Islet of Langerhans (tissue), 1 donor: ENCODE measurements around the gene PCSK9.
A peak's percentile ranks its signal among the peaks of the same experiment; 100 is the strongest.

Source experiments
- FAIRE-seq: peaks from one replicate; lab custom pipeline; 2011; peaks lifted over from hg19 to GRCh38; lab: Jason Lieb, UNC

The PCSK9 gene

GRCh38 chr1:55060133-55060999 lies 21.0 kb downstream of the PCSK9 start:
- FAIRE-seq = no peak

- FAIRE-seq = no peak
These were observed 21.8 kb downstream of the PCSK9 start for GRCh38 chr1:55061000-55061705.

GRCh38 chr1:55061706-55062321 lies 22.5 kb downstream of the PCSK9 start:
- FAIRE-seq = no peak

GRCh38 chr1:55062801-55063576 lies 23.6 kb downstream of the PCSK9 start:
- FAIRE-seq = no peak

DNA sequence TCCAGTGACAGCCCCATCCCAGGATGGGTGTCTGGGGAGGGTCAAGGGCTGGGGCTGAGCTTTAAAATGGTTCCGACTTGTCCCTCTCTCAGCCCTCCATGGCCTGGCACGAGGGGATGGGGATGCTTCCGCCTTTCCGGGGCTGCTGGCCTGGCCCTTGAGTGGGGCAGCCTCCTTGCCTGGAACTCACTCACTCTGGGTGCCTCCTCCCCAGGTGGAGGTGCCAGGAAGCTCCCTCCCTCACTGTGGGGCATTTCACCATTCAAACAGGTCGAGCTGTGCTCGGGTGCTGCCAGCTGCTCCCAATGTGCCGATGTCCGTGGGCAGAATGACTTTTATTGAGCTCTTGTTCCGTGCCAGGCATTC lies 24.2 kb downstream of the PCSK9 start:
- FAIRE-seq = no peak

DNA sequence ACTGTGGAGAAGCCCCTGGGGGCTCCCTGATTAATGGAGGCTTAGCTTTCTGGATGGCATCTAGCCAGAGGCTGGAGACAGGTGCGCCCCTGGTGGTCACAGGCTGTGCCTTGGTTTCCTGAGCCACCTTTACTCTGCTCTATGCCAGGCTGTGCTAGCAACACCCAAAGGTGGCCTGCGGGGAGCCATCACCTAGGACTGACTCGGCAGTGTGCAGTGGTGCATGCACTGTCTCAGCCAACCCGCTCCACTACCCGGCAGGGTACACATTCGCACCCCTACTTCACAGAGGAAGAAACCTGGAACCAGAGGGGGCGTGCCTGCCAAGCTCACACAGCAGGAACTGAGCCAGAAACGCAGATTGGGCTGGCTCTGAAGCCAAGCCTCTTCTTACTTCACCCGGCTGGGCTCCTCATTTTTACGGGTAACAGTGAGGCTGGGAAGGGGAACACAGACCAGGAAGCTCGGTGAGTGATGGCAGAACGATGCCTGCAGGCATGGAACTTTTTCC lies 24.8 kb downstream of the PCSK9 start:
- FAIRE-seq = no peak

DNA sequence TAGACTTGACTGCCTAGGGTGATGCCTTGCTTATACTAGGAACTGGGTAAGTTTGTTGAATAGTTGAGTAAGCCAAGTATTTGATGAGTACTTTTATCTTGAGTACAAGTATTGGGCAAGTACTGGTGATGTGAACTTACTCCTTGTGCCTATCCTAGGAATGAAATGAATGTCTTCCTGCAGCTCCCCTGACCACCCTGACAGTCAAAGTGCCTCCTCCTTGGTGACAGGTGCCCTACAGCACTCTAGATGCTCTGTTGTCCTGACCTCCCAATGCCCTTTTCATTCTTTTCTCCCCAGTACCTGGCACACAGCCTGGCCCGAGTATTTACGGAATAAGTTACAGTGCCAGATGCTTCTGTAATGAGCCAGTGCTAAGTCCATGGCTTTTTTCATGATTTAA lies 25.5 kb downstream of the PCSK9 start:
- no peak for FAIRE-seq

- FAIRE-seq = no peak
These were observed 26.3 kb downstream of the PCSK9 start for GRCh38 chr1:55065648-55066047.

DNA sequence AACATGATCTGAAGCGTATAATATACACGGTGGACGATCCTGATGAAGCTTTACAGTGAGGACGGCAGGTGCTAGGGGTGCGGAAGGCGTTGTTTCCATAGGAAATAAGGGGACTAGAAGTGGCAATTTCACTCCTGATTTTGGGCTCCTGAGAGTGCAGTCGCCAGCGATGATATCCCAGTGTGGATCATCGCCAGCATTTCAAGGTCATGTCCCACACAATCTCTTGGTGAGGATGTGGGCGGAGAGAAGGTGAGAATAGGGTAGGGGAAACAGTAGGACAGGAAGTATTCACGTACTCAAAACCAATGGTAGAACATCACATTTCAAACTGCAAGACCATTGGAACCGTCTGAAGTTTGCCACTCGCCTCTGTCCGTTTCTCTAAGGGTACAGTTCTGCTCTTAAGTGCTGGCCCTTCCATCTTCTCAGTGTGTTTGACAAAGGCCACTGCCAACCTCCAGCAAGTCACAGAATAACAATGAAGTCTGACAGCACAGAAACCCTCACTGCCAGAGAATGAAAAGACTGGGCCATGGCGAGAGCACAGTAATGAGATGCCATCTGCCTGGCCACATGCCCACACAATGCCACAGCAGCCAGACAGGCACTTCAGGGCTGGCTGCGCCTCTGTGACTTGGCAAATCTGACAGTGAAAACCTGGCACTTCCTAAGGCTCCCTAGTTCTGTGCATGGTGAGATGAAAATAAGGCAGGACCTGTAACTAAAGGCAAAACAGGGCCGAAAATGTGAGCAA lies 27.9 kb downstream of the PCSK9 start:
- FAIRE-seq = no peak

DNA sequence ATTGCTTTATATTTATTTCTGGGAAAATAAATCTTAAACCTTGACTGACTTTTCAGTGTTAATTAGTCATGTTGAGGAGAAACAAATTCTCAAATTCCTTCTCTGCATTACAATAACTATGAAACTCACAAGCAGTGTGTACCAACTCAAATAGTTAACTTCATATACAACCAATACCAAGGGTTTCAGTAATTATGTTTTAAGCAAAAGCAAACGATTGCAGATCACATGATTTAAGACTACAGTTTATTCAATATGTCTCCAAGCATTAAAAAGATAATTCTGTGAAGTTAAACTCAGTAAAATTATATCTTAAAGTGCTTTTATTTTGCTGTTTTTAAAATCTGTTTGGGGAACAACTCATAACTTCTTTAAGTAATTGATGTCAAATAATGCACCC lies 28.6 kb downstream of the PCSK9 start:
- FAIRE-seq = peak; percentile 49

GRCh38 chr1:55068638-55069037 lies 29.3 kb downstream of the PCSK9 start:
- no peak for FAIRE-seq

DNA sequence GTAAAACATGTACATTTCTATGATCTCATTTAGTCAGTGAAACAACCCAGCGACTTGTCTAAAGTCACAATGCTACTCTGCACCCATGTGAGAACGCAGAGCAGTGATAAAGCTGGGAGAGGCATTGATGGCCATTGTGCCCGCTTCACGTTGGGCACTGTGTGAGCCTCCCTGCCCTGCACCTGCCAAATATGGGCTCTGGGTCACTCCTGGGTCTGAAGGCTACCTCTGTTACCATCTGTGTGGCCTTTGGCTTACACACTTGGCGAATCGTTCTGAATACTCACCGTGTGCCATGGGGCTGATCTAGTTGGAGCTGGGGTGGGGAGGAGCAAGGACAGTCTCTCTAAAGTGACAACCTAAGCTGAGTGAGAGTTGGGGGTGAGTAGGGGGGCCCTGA lies 29.9 kb downstream of the PCSK9 start:
- FAIRE-seq = no peak

DNA sequence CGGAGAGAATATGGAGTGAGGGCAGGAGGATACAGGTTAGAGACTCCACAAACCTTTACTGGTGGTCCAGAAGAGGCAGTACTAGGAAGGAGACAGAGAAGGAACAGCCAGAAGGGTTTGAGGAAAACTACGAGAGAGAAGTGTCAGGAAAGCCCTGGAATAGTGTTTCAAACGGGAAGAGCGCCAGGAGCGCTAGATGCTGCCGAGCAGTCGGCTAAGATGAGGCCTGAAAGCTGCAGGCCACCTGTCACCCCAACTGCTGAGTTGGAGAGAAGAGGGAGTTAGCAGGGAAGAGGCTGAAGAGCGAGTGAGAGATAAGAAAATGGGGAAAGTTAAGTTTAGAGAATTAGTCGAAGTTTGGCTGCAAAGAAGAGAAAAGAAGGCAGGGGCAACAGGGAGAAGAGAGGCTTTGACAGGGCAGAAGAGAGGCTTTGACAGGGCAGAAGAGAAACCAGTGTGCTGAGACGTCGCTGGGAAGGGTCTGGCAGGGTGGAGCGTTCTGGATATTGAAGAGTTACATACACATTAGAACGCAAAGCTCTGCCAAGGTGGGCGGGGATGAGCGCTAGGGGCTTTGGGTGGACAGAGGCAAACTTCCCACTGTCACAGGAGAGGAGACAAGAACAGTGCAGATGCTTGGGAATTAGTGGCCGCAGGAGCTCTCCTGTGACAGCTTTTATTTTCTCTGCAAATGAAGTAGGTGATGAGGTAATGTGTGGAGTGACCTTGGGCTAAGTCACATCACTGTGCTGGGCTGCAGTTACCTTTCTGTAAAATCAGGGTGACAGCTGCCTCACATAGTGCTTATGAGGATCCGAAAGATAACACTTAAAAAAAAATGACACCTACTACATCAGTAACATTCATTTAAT lies 31.2 kb downstream of the PCSK9 start:
- FAIRE-seq = no peak

GRCh38 chr1:55071477-55071876 lies 32.1 kb downstream of the PCSK9 start:
- no peak for FAIRE-seq

GRCh38 chr1:55073187-55073916 lies 34.0 kb downstream of the PCSK9 start:
- no peak for FAIRE-seq

GRCh38 chr1:55074455-55074854 lies 35.1 kb downstream of the PCSK9 start:
- no peak for FAIRE-seq

DNA sequence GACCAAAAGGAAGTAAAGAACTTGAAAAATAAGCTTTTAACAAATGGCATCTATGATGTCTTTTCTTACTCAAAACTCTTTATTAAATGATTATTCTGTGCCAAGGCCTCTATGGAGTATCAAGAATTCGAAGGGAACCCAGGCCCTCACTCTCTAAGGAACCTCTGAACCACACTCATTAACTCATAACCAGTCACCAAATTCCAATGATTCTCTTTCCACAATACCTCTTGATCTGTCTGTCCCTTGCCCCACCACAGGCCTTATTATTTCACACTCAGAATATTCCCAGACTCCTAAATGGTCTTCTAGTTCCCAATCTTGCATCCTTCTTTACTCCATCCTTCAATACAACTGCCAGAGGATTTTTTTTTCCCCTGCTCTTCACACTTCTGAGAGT lies 37.0 kb downstream of the PCSK9 start:
- no peak for FAIRE-seq

- peak; percentile 96 for FAIRE-seq
These were observed 39.1 kb downstream of the PCSK9 start for GRCh38 chr1:55078470-55078869.

- no peak for FAIRE-seq
These were observed 40.3 kb downstream of the PCSK9 start for GRCh38 chr1:55079651-55080050.
